HG03521 (cell line): Measurements from ENCODE around the gene OR5A1.
"Not testable (repeated sequence)": the region's sequence is repeated elsewhere in the genome, so short reads cannot be mapped to it uniquely, and the experiment has no call there.

Source experiments
- ATAC-seq: cut with Tn5 transposase; IDR thresholded peaks from one replicate; pipeline ENCODE4 v1.9.1; 2021; ENCODE audit warnings: mild to moderate bottlenecking, moderate library complexity; ENCODE audit not compliant: unreplicated experiment

The OR5A1 gene

GRCh38 chr11:59436169-59436568 is at the start of gene OR5A1:
TSS of gene OR5A1 (plus strand) at chr11:59436469. CDS start at chr11:59443169, 6,700 bp downstream.
- ATAC-seq: no peak

GRCh38 chr11:59394186-59394585 is 42.1 kb upstream of the OR5A1 start:
- ATAC-seq: no peak

DNA sequence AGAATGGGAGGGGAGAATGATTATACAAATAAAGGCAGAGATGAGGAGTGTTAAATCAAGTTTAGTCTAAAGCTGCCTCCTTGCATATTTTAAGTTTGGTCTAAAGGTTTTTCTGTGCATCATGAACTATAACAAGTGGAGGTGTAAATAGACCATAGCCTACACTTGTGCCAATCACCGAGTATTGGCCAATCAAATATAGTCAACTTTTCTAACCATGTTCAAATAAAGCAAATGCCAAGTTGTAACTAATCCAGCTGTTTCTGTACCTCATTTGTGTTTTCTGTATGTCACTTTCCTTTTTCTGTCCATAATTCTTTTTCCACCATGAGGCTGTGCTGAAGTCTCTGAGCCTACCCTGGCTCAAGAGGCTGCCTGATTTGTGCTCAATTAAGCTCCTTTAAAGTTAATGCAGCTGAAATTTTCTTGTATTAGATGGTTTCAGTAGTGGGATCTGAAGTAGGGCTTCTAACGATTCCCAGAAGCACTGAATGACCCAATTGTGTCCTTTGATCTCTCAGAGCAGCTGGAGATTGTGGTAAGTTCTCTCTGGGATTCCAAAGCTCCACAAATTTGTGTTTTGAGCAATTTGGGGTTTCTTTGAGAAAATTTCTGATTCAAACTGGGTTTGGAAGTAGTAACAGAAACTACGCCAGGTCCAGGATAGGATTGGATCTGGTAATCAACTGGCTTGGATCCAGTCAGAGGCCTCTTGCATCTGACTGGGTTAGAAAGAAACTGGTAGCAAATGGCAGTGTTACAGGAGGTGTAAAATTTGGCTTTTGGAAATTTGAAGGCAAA is 35.6 kb upstream of the OR5A1 start:
- ATAC-seq: no peak

GRCh38 chr11:59401262-59401552 is 35.1 kb upstream of the OR5A1 start:
- no peak for ATAC-seq

DNA sequence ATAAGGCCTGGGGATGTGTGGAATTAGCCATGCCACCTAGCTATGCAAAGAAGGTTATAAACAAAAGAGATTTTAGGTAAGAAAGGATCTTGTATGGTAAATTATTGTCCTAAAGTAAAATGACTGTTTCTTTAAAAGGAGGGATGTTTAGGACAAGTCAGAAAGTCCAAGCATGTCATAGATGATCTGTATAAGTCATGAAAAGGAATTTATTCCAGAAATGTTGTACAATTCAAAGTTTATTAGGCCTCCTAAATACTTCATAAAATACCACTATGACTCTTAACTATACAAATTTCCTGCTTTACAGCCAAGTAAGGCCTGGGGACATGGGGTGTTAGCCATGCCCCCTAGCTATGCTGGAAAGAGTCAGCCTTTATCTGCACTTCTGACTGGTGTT is 32.7 kb upstream of the OR5A1 start:
- ATAC-seq: no peak

DNA sequence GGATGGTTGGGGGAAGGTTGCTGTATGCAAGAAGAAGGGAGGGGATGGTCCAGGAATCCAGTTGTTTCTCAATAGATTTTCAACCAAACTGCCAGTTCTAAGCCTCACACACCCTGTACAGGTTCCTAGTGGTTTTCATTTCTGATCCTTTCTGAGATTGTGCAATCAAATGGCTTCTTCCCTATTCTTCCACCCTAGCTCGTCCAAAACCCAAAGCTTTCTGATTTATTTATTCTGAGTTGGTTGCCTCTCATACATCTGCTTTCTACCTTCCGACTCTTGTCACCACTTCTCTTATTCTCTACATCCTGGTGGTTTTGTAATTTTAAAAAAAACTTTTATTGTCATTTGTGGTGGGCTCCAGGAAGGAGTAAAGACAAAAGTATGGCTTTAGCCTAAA is 22.6 kb upstream of the OR5A1 start:
- no peak for ATAC-seq

DNA sequence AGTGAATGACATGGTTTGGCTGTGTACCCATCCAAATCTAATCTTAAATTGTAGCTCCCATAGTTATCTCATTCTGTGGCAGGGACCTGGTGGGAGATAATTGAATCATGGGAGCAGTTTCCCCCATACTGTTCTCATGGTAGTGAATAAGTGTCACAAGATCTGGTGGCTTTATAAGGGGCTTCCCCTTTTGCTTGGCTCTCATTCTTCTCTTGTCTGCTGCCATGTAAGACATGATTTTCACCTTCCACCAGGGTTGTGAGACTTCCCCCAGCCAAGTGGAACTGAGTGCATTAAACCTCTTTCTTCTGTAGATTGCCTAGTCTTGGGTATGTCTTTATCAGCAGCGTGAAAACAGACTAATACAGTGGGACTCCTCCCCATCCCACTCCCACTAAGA is 21.2 kb upstream of the OR5A1 start:
- no peak for ATAC-seq

GRCh38 chr11:59416613-59417012 is 19.7 kb upstream of the OR5A1 start:
- no peak for ATAC-seq

- no peak for ATAC-seq
Measured at GRCh38 chr11:59417023-59417422, 19.2 kb upstream of the OR5A1 start.

GRCh38 chr11:59418156-59418555 is 18.1 kb upstream of the OR5A1 start:
- ATAC-seq: no peak

GRCh38 chr11:59423835-59424234 is 12.4 kb upstream of the OR5A1 start:
- ATAC-seq: no peak

- no peak for ATAC-seq
Measured at GRCh38 chr11:59425131-59425530, 11.1 kb upstream of the OR5A1 start.

GRCh38 chr11:59426361-59427067 is 9.8 kb upstream of the OR5A1 start, which contains the start of gene OR5A2:
TSS of gene OR5A2 (minus strand) at chr11:59426413. CDS start at chr11:59422953, 3,460 bp downstream.
- no peak for ATAC-seq

DNA sequence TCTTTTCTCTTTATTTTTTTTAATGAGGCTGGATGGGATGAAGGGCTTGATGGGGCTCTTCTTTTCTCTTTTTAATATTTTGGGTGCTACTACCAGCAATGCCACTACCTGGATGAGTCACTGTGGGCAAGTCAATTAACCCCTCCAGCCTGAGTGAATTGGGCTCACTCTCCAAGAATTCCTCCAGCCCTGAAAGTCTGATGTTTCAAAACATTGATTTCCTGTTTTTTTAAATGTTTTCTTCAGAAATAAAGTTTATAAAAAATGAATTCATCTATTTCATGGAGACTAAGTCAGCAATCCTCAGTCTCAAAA is 9.2 kb upstream of the OR5A1 start:
- ATAC-seq: no peak

GRCh38 chr11:59429924-59430516 is 6.2 kb upstream of the OR5A1 start:
- peak; percentile 81 for ATAC-seq

GRCh38 chr11:59437770-59438169 is 1.5 kb downstream of the OR5A1 start:
- ATAC-seq: no peak

- not testable (repeated sequence) for ATAC-seq
Measured at GRCh38 chr11:59445624-59446023, 9.4 kb downstream of the OR5A1 start.

- no peak for ATAC-seq
Measured at GRCh38 chr11:59448484-59448883, 12.2 kb downstream of the OR5A1 start.

DNA sequence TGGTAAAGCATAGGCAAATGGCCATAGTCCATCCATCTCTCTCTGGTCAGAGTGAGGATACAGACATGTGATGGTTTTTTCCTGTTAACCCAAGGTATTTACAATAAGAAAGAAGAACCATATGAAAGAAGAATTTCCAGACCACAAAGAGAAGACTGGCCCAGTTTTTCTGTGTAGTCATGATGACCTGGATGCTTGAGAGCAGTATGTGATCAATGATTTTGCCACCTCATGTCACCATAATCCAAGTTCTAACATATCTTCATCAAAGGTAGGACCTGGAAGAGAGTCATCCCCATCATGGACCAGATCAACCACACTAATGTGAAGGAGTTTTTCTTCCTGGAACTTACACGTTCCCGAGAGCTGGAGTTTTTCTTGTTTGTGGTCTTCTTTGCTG is 20.4 kb downstream of the OR5A1 start, which contains the start of gene OR4D6:
TSS of gene OR4D6 (plus strand) at position 301 of the 400 bp plus-strand sequence. CDS start at position 301, 0 bp downstream.
- ATAC-seq: no peak

GRCh38 chr11:59459916-59460315 is 23.6 kb downstream of the OR5A1 start:
- ATAC-seq: no peak

GRCh38 chr11:59463190-59463641 is 26.9 kb downstream of the OR5A1 start:
- no peak for ATAC-seq

DNA sequence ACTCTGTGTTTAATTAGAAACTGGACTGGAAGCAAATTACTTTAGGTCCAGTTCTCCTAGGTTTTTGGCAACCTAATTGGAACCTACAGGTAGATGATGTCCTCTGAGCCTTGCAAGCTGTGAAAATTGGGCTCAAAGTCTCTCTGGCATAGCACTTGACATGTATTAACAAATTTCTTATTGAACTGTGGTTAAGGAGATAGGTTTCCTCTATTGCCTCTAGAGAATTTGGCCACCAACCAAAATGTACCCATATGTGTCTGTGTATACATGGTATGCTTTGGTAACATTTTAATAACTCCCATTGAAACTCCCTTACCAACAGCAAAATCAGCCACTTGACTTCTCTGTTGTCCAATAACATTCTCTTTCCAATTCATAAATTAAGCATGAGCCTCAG is 36.7 kb downstream of the OR5A1 start, which contains the start of gene OR4D10:
TSS of gene OR4D10 (plus strand) at position 301 of the 400 bp plus-strand sequence. CDS start 4,115 bp downstream, outside the sequence.
- no peak for ATAC-seq
